Thyroid gland (tissue), 4 donors: Measurements from ENCODE around the gene CFAP53.

Experiments
- CTCF ChIP-seq, 6 experiments: fragments of 200-600 bp in 3 of 6; fragments of 450-650 bp in 3 of 6; sonication (generic) in 3 of 6; IDR thresholded peaks; one replicate each; pipeline ENCODE4 v1.5.1; 2016 to 2019; ENCODE audit warnings: antibody characterized with exemption in 6 of 6, mild to moderate bottlenecking in 2 of 6, inconsistent platforms in 1 of 6, moderate library complexity in 1 of 6
- POLR2A ChIP-seq, 2 donors: fragments of 450-650 bp; IDR thresholded peaks; one replicate each; pipeline ENCODE4 v1.6.1; 2017; ENCODE audit warnings: antibody characterized with exemption in 2 of 2, mild to moderate bottlenecking in 2 of 2, moderate library complexity in 1 of 2

- no peak for TF ChIP-seq CTCF (IDR thresholded peaks at IDR 0.05)
- no peak for TF ChIP-seq POLR2A (IDR thresholded peaks at IDR 0.05)
Observed at GRCh38 chr18:50190236-50190635, 76.1 kb downstream of the CFAP53 start.
